ENCODE data around the gene SAMD13.

DNA sequence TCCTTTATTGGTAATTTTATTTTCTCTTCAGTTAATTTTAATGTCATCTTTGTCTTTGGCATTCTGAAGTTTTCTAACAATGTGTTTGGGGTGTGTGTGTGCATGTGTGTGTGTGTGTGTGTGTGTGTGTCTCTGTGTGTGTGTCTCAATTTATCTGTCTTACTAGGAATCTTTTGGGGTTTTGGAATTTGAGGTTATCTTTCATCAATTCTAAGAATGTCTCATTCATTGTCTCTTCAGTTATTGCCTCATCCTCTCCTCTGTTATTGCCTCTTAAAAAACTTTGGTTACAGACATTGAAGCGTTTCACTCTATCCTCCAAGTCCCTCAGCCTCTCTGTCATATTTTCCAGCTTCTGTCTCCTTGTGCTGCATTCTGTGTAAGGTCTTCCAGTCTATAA, 18.1 kb upstream of the SAMD13 start:
- TF ChIP-seq, protein P1, sequence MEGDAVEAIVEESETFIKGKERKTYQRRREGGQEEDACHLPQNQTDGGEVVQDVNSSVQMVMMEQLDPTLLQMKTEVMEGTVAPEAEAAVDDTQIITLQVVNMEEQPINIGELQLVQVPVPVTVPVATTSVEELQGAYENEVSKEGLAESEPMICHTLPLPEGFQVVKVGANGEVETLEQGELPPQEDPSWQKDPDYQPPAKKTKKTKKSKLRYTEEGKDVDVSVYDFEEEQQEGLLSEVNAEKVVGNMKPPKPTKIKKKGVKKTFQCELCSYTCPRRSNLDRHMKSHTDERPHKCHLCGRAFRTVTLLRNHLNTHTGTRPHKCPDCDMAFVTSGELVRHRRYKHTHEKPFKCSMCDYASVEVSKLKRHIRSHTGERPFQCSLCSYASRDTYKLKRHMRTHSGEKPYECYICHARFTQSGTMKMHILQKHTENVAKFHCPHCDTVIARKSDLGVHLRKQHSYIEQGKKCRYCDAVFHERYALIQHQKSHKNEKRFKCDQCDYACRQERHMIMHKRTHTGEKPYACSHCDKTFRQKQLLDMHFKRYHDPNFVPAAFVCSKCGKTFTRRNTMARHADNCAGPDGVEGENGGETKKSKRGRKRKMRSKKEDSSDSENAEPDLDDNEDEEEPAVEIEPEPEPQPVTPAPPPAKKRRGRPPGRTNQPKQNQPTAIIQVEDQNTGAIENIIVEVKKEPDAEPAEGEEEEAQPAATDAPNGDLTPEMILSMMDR (IDR thresholded peaks at IDR 0.05; ENCODE audit: insufficient read depth, low read length): no peak
- TF ChIP-seq GABPA (IDR thresholded peaks at IDR 0.05; ENCODE audit: low read depth): no peak
- TF ChIP-seq, protein P2, sequence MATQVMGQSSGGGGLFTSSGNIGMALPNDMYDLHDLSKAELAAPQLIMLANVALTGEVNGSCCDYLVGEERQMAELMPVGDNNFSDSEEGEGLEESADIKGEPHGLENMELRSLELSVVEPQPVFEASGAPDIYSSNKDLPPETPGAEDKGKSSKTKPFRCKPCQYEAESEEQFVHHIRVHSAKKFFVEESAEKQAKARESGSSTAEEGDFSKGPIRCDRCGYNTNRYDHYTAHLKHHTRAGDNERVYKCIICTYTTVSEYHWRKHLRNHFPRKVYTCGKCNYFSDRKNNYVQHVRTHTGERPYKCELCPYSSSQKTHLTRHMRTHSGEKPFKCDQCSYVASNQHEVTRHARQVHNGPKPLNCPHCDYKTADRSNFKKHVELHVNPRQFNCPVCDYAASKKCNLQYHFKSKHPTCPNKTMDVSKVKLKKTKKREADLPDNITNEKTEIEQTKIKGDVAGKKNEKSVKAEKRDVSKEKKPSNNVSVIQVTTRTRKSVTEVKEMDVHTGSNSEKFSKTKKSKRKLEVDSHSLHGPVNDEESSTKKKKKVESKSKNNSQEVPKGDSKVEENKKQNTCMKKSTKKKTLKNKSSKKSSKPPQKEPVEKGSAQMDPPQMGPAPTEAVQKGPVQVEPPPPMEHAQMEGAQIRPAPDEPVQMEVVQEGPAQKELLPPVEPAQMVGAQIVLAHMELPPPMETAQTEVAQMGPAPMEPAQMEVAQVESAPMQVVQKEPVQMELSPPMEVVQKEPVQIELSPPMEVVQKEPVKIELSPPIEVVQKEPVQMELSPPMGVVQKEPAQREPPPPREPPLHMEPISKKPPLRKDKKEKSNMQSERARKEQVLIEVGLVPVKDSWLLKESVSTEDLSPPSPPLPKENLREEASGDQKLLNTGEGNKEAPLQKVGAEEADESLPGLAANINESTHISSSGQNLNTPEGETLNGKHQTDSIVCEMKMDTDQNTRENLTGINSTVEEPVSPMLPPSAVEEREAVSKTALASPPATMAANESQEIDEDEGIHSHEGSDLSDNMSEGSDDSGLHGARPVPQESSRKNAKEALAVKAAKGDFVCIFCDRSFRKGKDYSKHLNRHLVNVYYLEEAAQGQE (IDR thresholded peaks at IDR 0.05; ENCODE audit: insufficient replicate concordance, low read depth): no peak
- TF ChIP-seq POLR2AphosphoS5 (IDR thresholded peaks at IDR 0.05; ENCODE audit: low read depth): no peak
